Measurements from ENCODE around the gene GGACT.

DNA sequence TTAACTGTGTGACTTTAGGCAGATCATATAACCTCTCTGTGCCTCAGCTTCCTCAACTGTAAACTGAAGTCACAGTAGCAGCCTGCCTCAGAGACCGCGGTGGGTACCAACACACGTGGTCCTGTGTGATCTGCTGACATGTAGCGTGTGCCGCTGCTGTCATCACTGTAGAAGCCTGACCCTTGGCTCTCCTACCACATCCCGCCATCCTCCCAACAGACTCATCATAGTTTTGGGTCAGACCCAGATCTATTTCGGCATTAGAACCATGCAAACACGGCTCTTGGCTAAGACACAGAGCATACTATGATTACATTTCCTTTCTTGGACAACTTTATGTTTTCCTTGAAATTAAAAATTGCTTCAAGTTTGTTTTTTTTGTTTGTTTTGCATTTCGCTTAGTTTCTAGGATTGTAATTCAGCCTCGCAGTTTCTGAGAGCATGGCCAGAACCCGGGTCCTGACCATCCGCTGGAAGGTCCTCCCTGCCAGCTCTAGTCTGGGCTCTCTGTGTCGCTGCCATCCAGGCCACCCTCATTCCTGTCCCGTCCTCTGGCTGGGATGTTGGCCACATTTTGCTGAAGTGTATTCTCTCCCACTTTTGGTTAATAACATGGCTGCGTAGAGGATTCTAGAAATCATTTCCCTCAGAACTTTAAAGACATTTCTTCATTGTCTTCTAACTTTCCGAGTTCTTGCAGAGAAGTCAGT, 53.0 kb downstream of the GGACT start:
- no peak for TF ChIP-seq POLR2AphosphoS5 (IDR thresholded peaks at IDR 0.05; ENCODE audit: low read depth, low read length)
- TF ChIP-seq, protein P1, sequence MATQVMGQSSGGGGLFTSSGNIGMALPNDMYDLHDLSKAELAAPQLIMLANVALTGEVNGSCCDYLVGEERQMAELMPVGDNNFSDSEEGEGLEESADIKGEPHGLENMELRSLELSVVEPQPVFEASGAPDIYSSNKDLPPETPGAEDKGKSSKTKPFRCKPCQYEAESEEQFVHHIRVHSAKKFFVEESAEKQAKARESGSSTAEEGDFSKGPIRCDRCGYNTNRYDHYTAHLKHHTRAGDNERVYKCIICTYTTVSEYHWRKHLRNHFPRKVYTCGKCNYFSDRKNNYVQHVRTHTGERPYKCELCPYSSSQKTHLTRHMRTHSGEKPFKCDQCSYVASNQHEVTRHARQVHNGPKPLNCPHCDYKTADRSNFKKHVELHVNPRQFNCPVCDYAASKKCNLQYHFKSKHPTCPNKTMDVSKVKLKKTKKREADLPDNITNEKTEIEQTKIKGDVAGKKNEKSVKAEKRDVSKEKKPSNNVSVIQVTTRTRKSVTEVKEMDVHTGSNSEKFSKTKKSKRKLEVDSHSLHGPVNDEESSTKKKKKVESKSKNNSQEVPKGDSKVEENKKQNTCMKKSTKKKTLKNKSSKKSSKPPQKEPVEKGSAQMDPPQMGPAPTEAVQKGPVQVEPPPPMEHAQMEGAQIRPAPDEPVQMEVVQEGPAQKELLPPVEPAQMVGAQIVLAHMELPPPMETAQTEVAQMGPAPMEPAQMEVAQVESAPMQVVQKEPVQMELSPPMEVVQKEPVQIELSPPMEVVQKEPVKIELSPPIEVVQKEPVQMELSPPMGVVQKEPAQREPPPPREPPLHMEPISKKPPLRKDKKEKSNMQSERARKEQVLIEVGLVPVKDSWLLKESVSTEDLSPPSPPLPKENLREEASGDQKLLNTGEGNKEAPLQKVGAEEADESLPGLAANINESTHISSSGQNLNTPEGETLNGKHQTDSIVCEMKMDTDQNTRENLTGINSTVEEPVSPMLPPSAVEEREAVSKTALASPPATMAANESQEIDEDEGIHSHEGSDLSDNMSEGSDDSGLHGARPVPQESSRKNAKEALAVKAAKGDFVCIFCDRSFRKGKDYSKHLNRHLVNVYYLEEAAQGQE (IDR thresholded peaks at IDR 0.05; ENCODE audit: insufficient read depth in 1 of 2, low read depth in 2 of 2, low read length in 2 of 2) = no peak
